ENCODE data around the gene MEF2C. TPM values are rescaled to one million over a fixed set of nuclear protein-coding genes. Genes with fewer than 3 reads are reported as not detected.

MEF2C gene
- total and polyA plus RNA-seq, 3 experiments from 2014 or later = 0.31 to 0.85 TPM; not detected in 1

DNA sequence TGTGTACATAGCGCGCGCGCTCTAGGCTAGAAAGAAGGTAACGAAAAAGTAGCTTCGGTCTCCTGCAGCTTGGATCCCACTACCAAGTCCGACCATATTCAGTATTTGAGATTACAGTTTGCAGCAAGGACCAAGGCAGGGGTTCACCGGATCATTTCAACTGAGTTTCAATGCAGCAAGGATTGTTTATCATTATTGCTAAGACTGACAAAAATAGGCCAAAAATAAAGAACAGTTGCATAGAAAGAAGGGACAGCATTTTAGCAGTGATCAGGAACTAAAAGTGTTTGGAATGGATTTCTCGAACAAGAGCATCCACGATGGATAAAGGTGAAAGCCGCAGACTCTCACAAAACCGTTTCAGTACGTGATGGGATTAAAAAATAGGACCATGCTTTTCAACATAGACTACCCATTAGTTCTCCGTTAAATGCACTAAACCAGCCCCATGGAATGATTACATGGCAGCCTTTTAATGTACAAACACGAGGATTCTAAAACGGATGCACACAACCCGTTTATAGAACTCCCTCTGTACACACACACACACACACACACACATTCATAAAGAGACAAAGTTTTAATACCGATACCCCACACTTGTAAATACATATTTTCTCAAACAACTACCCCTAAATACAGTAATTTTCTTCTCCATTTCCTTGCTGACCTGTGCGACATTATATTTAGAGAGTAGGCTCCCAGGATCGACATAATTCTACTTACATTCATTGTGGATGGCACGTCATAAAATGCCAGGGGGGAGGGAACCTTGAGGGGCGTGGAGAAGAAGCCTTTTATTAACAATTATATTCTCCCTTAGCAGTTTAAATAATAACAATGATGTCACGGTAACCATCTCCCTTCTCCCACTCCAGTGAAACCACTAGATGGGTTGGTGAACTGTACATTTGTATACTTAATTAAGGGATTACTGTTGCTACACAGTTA, 197.1 kb downstream of the MEF2C start:
- Mint-ChIP-seq H3K36me3 (peaks cover 0 to 4% (median 2%) of the 10 kb centered on the region in 3 donors), H3K27ac (peak overlapping the region in 1 of 8 donors; percentile 34), H3K27me3 (peaks cover 78 to 90% of the 10 kb centered on the region in 2 donors), H3K9me3 (peaks cover 4 to 13% (median 8%) of the 10 kb centered on the region in 5 donors), H3K4me1 (peaks cover 15 to 22% (median 15%) of the 10 kb centered on the region in 3 donors), H3K4me3 (no peak overlapping the region)
- Histone ChIP-seq H3K9me3 (ENCODE audit: low read length) (no peaks in the 10 kb centered on the region), H3K27me3 (ENCODE audit: insufficient read depth, low read length, poor library complexity, severe bottlenecking) (peaks cover 98% of the 10 kb centered on the region), H3K27ac (ENCODE audit: low read depth, low read length) (no peak overlapping the region), H3K4me3 (ENCODE audit: low read length) (no peak overlapping the region), H3K36me3 (ENCODE audit: insufficient read depth, low read length) (no peaks in the 10 kb centered on the region), H3K4me1 (ENCODE audit: insufficient read depth, low read length) (peaks cover 6% of the 10 kb centered on the region)
- no peak for DNase-seq
- ChIA-PET CTCF (interaction anchor here (0.8 to 2.2 kb wide), 2 partner anchors 12 to 905 kb away, joined by 3 to 4 read pairs; no protein-coding TSS in a partner anchor), POLR2A (no interaction called here)

DNA sequence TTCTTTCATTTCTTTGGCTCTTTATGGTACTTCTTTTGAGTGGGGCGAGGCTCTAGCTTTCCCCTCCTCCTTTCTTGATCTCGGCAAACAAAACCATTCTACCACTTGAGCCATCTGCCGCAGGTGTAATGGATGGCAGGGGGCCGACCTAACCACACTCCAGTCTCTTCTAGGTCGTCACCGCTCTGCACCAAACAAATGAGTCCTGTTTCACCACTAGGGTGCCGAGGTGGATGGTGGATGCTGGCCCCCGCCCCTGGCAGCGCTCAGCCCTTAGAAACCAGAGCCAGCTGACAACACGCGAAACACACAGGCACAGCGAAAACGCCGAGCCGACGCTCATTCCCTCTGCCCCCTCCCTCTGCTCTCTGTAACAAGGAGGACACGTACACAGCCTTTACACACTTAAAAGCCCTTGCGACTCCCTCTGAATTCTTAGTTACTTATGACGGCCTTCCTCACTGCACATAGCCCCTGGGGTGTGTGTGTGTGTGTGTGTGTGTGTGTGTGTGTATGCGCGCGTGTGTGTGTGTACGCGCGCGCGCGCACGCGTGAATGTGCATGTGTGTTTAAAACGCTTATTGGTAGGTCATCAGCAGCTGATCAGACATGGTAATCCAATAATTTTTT, 199.4 kb downstream of the MEF2C start:
- Histone ChIP-seq H3K4me1 (ENCODE audit: insufficient read depth, low read length) (peaks cover 9% of the 10 kb centered on the region), H3K4me3 (ENCODE audit: low read length) (no peak overlapping the region), H3K36me3 (ENCODE audit: insufficient read depth, low read length) (no peaks in the 10 kb centered on the region), H3K9me3 (ENCODE audit: low read length) (no peaks in the 10 kb centered on the region), H3K27me3 (ENCODE audit: insufficient read depth, low read length, poor library complexity, severe bottlenecking) (peaks cover 95% of the 10 kb centered on the region), H3K27ac (ENCODE audit: low read depth, low read length) (no peak overlapping the region)
- Mint-ChIP-seq H3K36me3 (peaks cover 0 to 4% (median 2%) of the 10 kb centered on the region in 3 donors), H3K4me1 (peaks cover 9 to 16% (median 14%) of the 10 kb centered on the region in 3 donors), H3K9me3 (peaks cover 0 to 15% (median 8%) of the 10 kb centered on the region in 5 donors), H3K4me3 (peak overlapping the region in 2 of 7 donors; percentile 1 to 63), H3K27me3 (peaks cover 71 to 85% of the 10 kb centered on the region in 2 donors), H3K27ac (peak overlapping the region in 4 of 8 donors; percentile 3 to 89 (median 38))
- POLR2A ChIA-PET = no interaction called here
- no peak for DNase-seq
- CTCF ChIA-PET = interaction anchor here (0.8 to 4.1 kb wide), 4 partner anchors 12 to 902 kb away, joined by 3 to 44 read pairs (median 4); no protein-coding TSS in a partner anchor

DNA sequence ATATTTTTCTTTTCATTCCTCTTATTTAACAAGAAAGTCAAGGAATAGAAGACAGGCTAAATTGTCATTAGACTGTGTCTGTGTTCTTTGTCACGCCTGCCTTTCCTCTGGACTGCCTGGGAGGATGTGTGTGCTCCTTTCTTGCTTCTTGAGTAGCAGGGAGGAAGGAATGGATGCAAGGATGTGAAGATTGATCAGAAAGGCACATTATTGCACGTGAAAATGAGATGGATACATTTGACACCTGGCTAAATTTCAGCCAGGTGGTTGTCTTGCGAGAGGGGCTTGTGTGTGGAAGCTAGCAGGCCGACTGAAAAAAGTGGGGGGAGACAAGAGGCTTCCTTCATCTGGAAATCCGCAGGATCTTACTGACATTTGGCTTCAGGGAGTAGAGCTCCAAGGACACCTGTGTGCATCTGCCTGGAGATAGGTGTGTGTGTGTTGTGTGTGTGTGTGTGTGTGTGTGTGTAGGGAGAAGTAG, 200.1 kb downstream of the MEF2C start:
- Mint-ChIP-seq H3K27ac (peak overlapping the region in 3 of 8 donors; percentile 2 to 89 (median 2)), H3K36me3 (peaks cover 0 to 4% (median 2%) of the 10 kb centered on the region in 3 donors), H3K9me3 (peaks cover 3 to 17% (median 8%) of the 10 kb centered on the region in 5 donors), H3K27me3 (peaks cover 70 to 83% of the 10 kb centered on the region in 2 donors), H3K4me1 (peaks cover 9 to 16% (median 14%) of the 10 kb centered on the region in 3 donors), H3K4me3 (peak overlapping the region in 2 of 7 donors; percentile 37 to 38)
- no peak overlapping the region for H3K27ac ChIP-seq (ENCODE audit: low read depth, low read length)
- no peak for DNase-seq
- no peaks in the 10 kb centered on the region for H3K36me3 ChIP-seq (ENCODE audit: insufficient read depth, low read length)
- no peaks in the 10 kb centered on the region for H3K9me3 ChIP-seq (ENCODE audit: low read length)
- ChIA-PET POLR2A (no interaction called here), CTCF (interaction anchor here (1.1 to 4.1 kb wide), 3 partner anchors 9 to 901 kb away, joined by 3 to 44 read pairs (median 32); no protein-coding TSS in a partner anchor)
- peaks cover 91% of the 10 kb centered on the region for H3K27me3 ChIP-seq (ENCODE audit: insufficient read depth, low read length, poor library complexity, severe bottlenecking)
- H3K4me1 ChIP-seq (ENCODE audit: insufficient read depth, low read length) = peaks cover 9% of the 10 kb centered on the region
- no peak overlapping the region for H3K4me3 ChIP-seq (ENCODE audit: low read length)

DNA sequence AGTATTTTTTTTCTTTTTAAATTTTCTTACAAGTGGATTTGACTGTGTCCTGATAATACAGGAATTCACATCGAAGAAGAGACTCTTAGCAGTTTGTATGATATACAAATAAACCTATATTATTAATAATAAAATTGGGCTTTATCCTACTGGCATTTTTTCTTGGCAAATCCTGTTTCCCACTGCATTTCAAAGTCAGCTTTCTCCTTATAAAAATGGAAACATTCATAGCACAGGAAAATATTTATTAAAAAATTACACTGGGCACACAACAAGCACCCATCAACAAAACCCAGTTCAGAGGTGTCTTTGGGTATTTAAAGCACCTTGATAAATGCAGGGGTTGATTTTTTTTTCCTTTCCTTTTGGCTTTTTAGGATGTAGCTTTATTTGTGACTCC, 200.9 kb downstream of the MEF2C start:
- no peak for DNase-seq
- no peak overlapping the region for H3K27ac Mint-ChIP-seq
- Histone ChIP-seq H3K4me3 (ENCODE audit: low read length) (no peak overlapping the region), H3K4me1 (ENCODE audit: insufficient read depth, low read length) (peaks cover 9% of the 10 kb centered on the region), H3K9me3 (ENCODE audit: low read length) (no peaks in the 10 kb centered on the region), H3K36me3 (ENCODE audit: insufficient read depth, low read length) (no peaks in the 10 kb centered on the region), H3K27ac (ENCODE audit: low read depth, low read length) (no peak overlapping the region), H3K27me3 (ENCODE audit: insufficient read depth, low read length, poor library complexity, severe bottlenecking) (peaks cover 91% of the 10 kb centered on the region)
- peaks cover 9 to 16% (median 14%) of the 10 kb centered on the region in 3 donors for H3K4me1 Mint-ChIP-seq
- H3K27me3 Mint-ChIP-seq = peaks cover 69 to 83% of the 10 kb centered on the region in 2 donors
- CTCF ChIA-PET = interaction anchor here (1.0 to 4.1 kb wide), 3 partner anchors 9 to 900 kb away, joined by 4 to 44 read pairs (median 32); no protein-coding TSS in a partner anchor
- no peak overlapping the region for H3K4me3 Mint-ChIP-seq
- peaks cover 6 to 19% (median 10%) of the 10 kb centered on the region in 5 donors for H3K9me3 Mint-ChIP-seq
- peaks cover 0 to 4% (median 2%) of the 10 kb centered on the region in 3 donors for H3K36me3 Mint-ChIP-seq
- POLR2A ChIA-PET = no interaction called here

DNA sequence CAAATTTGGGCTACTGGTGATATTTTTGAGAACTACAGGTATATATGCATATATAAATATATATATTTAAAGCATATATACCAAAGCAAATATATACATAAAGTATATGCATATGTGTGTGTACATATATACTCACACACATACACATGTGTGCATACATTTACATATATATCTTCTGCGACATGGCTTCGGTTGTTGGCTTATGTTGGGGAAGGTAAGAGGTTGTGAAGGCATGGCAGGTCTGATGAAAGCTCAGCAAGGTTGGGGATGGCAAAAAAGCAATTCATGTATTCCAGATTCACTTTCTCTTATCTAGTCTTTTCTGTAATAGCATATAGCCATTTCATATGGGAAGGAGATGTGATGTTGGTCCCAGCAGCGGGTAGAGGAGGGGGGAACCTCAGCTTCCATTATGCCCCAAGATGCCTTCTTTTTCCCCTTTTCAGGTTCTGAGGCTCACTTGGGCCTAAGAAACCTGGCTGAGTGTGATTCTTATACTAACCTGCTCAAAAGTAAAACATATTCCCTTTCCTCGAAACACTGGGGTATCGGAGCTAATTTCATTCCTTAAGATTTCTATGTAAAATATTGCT, 201.7 kb downstream of the MEF2C start:
- peaks cover 9% of the 10 kb centered on the region for H3K4me1 ChIP-seq (ENCODE audit: insufficient read depth, low read length)
- Mint-ChIP-seq H3K27ac (peak overlapping the region in 1 of 8 donors; percentile 27), H3K4me3 (peak overlapping the region in 4 of 7 donors; percentile 10 to 57 (median 17)), H3K36me3 (peaks cover 0 to 4% (median 2%) of the 10 kb centered on the region in 3 donors), H3K4me1 (peaks cover 13 to 21% (median 18%) of the 10 kb centered on the region in 3 donors), H3K9me3 (peaks cover 5 to 16% (median 10%) of the 10 kb centered on the region in 5 donors), H3K27me3 (peaks cover 65 to 81% of the 10 kb centered on the region in 2 donors)
- H3K36me3 ChIP-seq (ENCODE audit: insufficient read depth, low read length) = no peaks in the 10 kb centered on the region
- ChIA-PET CTCF (interaction anchor here (1.0 to 4.1 kb wide), 4 partner anchors 10 to 899 kb away, joined by 4 to 44 read pairs (median 21); no protein-coding TSS in a partner anchor), POLR2A (no interaction called here)
- no peak overlapping the region for H3K27ac ChIP-seq (ENCODE audit: low read depth, low read length)
- DNase-seq = no peak
- peaks cover 83% of the 10 kb centered on the region for H3K27me3 ChIP-seq (ENCODE audit: insufficient read depth, low read length, poor library complexity, severe bottlenecking)
- no peaks in the 10 kb centered on the region for H3K9me3 ChIP-seq (ENCODE audit: low read length)
- no peak overlapping the region for H3K4me3 ChIP-seq (ENCODE audit: low read length)

DNA sequence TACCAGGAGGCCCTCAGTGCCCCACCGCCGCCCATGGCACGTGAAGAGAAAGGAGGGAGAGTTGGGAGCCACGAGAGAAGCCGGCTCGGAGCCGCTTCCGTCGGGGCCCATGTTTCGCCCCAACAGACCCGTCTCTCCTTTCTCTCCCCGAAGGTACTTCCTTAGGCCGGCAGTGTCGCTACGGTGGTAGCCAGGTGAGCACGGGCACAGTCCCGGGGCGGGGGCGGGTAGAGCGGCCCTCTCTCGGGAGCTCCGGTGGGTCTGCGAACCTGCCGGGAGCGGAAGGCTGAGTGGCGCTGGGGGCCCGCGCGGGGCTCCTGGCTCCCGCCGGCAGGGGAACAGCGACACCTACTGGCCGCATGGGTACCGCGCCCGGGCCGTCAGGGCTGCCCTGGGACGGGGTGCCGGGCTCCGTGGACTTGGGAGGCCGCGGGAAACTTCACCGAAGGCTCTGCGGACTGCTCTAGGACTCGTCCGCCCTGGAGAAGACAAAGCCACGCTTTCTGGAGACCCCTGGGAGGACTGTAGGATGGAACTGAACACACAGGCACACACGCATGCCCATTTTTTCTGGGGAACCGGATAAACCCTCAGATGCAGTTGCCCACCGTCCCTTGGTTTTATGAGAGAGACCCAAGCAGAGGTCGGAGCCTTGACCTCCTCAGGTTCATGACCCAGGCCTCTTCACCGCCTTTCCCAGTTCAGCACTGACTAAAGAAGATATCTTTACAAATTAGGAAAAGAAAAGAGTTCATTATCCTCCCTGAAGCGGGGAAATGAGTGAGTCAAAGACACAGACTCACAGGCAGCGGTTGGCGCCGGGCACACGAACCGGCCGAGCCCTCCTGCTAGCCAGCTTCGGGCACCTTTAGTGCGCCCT, 202.5 kb downstream of the MEF2C start:
- no peaks in the 10 kb centered on the region for H3K9me3 ChIP-seq (ENCODE audit: low read length)
- ChIA-PET POLR2A (no interaction called here), CTCF (interaction anchor here (0.7 to 4.1 kb wide), 7 partner anchors 11 to 933 kb away, joined by 3 to 44 read pairs (median 6); no protein-coding TSS in a partner anchor)
- peaks cover 75% of the 10 kb centered on the region for H3K27me3 ChIP-seq (ENCODE audit: insufficient read depth, low read length, poor library complexity, severe bottlenecking)
- H3K27ac ChIP-seq (ENCODE audit: low read depth, low read length) = no peak overlapping the region
- H3K9me3 Mint-ChIP-seq = peaks cover 0 to 12% (median 4%) of the 10 kb centered on the region in 5 donors
- H3K4me3 Mint-ChIP-seq = peak overlapping the region; percentile 27 to 79 (median 57)
- DNase-seq = peak; percentile 63 to 79 (median 71)
- no peaks in the 10 kb centered on the region for H3K36me3 ChIP-seq (ENCODE audit: insufficient read depth, low read length)
- H3K4me1 Mint-ChIP-seq = peaks cover 19 to 24% (median 21%) of the 10 kb centered on the region in 3 donors
- H3K36me3 Mint-ChIP-seq = no peaks in the 10 kb centered on the region
- H3K27ac Mint-ChIP-seq = peak overlapping the region in 1 of 8 donors; percentile 19
- peaks cover 62 to 80% of the 10 kb centered on the region in 2 donors for H3K27me3 Mint-ChIP-seq
- peak overlapping the region; percentile 55 for H3K4me3 ChIP-seq (ENCODE audit: low read length)
- peaks cover 15% of the 10 kb centered on the region for H3K4me1 ChIP-seq (ENCODE audit: insufficient read depth, low read length)
